GM12872 (cell line): ENCODE measurements around the gene KCNK4.

ENCODE experiments used
- CTCF ChIP-seq: IDR thresholded peaks from 3 replicates; pipeline ENCODE4 v1.5.1; 2011; ENCODE audit warnings: low read depth, mild to moderate bottlenecking, low read length, moderate library complexity; ENCODE audit not compliant: insufficient read depth

KCNK4 gene

GRCh38 chr11:64278576-64279190, 12.4 kb upstream of the KCNK4 start:
- TF ChIP-seq CTCF, result no peak

- no peak for TF ChIP-seq CTCF
Observed at GRCh38 chr11:64281957-64282770, 8.9 kb upstream of the KCNK4 start.

GRCh38 chr11:64283092-64283491, 8.0 kb upstream of the KCNK4 start:
- TF ChIP-seq CTCF, result no peak

GRCh38 chr11:64284048-64284961, 6.8 kb upstream of the KCNK4 start, which contains the start of gene BAD:
TSS of gene BAD (minus strand) at chr11:64284665. CDS start at chr11:64284368, 297 bp downstream.
- TF ChIP-seq CTCF, result no peak

- TF ChIP-seq CTCF, result no peak
Observed at GRCh38 chr11:64284962-64285884, 5.9 kb upstream of the KCNK4 start, which contains the start of gene GPR137. TSS of gene GPR137 (plus strand) at chr11:64285848. CDS start at chr11:64286525, 677 bp downstream.

GRCh38 chr11:64285885-64286800, 5.0 kb upstream of the KCNK4 start:
- peak; percentile 42 for TF ChIP-seq CTCF
